Stimulated activated CD4-positive, alpha-beta T cell treated with anti-CD3 and anti-CD28 coated beads, Interleukin-15, amount 100 ng/mL, for 48 hours (primary cell): ENCODE data around the gene ISYNA1.
"Not testable (repeated sequence)": the region's sequence is repeated elsewhere in the genome, so short reads cannot be mapped to it uniquely, and the experiment has no call there.

Experiments
- DNase-seq, 2 donors: peaks; one replicate each; pipeline ENCODE4 v3.0.0-alpha.2; 2020; ENCODE audit warnings: low read depth in 2 of 2

The ISYNA1 gene

GRCh38 chr19:18419195-18419698 lies 18.7 kb downstream of the ISYNA1 start, which contains the start of gene SSBP4:
SSBP4 (plus strand) TSS chr19:18419398; CDS start chr19:18419649, 251 bp downstream.
- DNase-seq: no peak

GRCh38 chr19:18418483-18419194 lies 19.3 kb downstream of the ISYNA1 start:
- no peak for DNase-seq

- DNase-seq: no peak
Measured at GRCh38 chr19:18418029-18418482, 19.9 kb downstream of the ISYNA1 start.

- no peak for DNase-seq
Measured at GRCh38 chr19:18417250-18418028, 20.5 kb downstream of the ISYNA1 start.

- DNase-seq: no peak
Measured at GRCh38 chr19:18416778-18417249, 21.1 kb downstream of the ISYNA1 start.

GRCh38 chr19:18415178-18415867 lies 22.6 kb downstream of the ISYNA1 start:
- no peak for DNase-seq

- DNase-seq: no peak
Measured at GRCh38 chr19:18414504-18415177, 23.3 kb downstream of the ISYNA1 start.

GRCh38 chr19:18412610-18413239 lies 25.2 kb downstream of the ISYNA1 start:
- no peak for DNase-seq

- DNase-seq: no peak
Measured at GRCh38 chr19:18408053-18408476, 29.9 kb downstream of the ISYNA1 start.

GRCh38 chr19:18406749-18407148 lies 31.2 kb downstream of the ISYNA1 start:
- no peak for DNase-seq

- DNase-seq: not testable (repeated sequence)
Measured at GRCh38 chr19:18405754-18406153, 32.2 kb downstream of the ISYNA1 start.

- DNase-seq: not testable (repeated sequence)
Measured at GRCh38 chr19:18402455-18403248, 35.3 kb downstream of the ISYNA1 start.

GRCh38 chr19:18401580-18402112 lies 36.3 kb downstream of the ISYNA1 start:
- no peak for DNase-seq

GRCh38 chr19:18399008-18399407 lies 38.9 kb downstream of the ISYNA1 start:
- DNase-seq: no peak

- no peak for DNase-seq
Measured at GRCh38 chr19:18397242-18398202, 40.4 kb downstream of the ISYNA1 start, which contains the start of gene LRRC25. LRRC25 (minus strand) TSS chr19:18397622; CDS start chr19:18396963, 659 bp downstream.

GRCh38 chr19:18396471-18397241 lies 41.3 kb downstream of the ISYNA1 start:
- DNase-seq: no peak

GRCh38 chr19:18393836-18394235 lies 44.1 kb downstream of the ISYNA1 start:
- DNase-seq: no peak

GRCh38 chr19:18392926-18393325 lies 45.0 kb downstream of the ISYNA1 start:
- no peak for DNase-seq
